Epithelial cell of esophagus (primary cell): ENCODE results near the gene SPINK2.

Experiments
- DNase-seq: peaks from one replicate; pipeline ENCODE4 v3.0.0; 2010; ENCODE audit warnings: low read depth
- H3K4me3 ChIP-seq: 2 replicates; pipeline ENCODE4 v1.5.1; 2011; ENCODE audit warnings: mild to moderate bottlenecking, low read length, control low read depth
- CTCF ChIP-seq: IDR thresholded peaks from 2 replicates; pipeline ENCODE4 v1.5.1; 2011; ENCODE audit warnings: low read depth, mild to moderate bottlenecking, low read length, control low read depth, inconsistent platforms; ENCODE audit not compliant: insufficient read depth; ENCODE audit errors: missing control alignments

The SPINK2 gene

GRCh38 chr4:56786955-56787354 lies 34.5 kb downstream of the SPINK2 start:
- peak; percentile 59 for DNase-seq

GRCh38 chr4:56783986-56784385 lies 37.5 kb downstream of the SPINK2 start:
- no peak for DNase-seq
- no peak overlapping the region for H3K4me3 ChIP-seq
- no peak for TF ChIP-seq CTCF

More at GRCh38 chr4:56786955-56787354, 34.5 kb downstream of the SPINK2 start:
- TF ChIP-seq CTCF, result no peak
- no peak overlapping the region for H3K4me3 ChIP-seq

- no peak overlapping the region for H3K4me3 ChIP-seq
- no peak for TF ChIP-seq CTCF
- no peak for DNase-seq
These were observed 39.5 kb downstream of the SPINK2 start for GRCh38 chr4:56782019-56782418.

GRCh38 chr4:56773346-56773745 lies 48.2 kb downstream of the SPINK2 start:
- H3K4me3 ChIP-seq, result no peak overlapping the region
- no peak for TF ChIP-seq CTCF
- no peak for DNase-seq

GRCh38 chr4:56772134-56772533 lies 49.4 kb downstream of the SPINK2 start:
- peak; percentile 16 for DNase-seq
- no peak overlapping the region for H3K4me3 ChIP-seq
- no peak for TF ChIP-seq CTCF

GRCh38 chr4:56768763-56769162 lies 52.7 kb downstream of the SPINK2 start:
- peak; percentile 59 for DNase-seq
- TF ChIP-seq CTCF, result no peak
- H3K4me3 ChIP-seq, result no peak overlapping the region

- no peak for TF ChIP-seq CTCF
- peak; percentile 32 for DNase-seq
- H3K4me3 ChIP-seq, result no peak overlapping the region
These were observed 53.2 kb downstream of the SPINK2 start for GRCh38 chr4:56768316-56768715.
